Activated CD4-positive, CD25-positive, alpha-beta regulatory T cell treated with anti-CD3 and anti-CD28 coated beads, Interleukin-2, amount 50 U/mL, for 24 hours (primary cell): ENCODE results near the gene BACE1-AS.

ENCODE experiments used
- ATAC-seq, 2 donors: fragments of 150-1000 bp; cut with Tn5 transposase; one replicate each; pipeline ENCODE4 v1.10.0; 2021; ENCODE audit warnings: mild to moderate bottlenecking in 1 of 2, moderate library complexity in 1 of 2

Gene BACE1-AS

DNA sequence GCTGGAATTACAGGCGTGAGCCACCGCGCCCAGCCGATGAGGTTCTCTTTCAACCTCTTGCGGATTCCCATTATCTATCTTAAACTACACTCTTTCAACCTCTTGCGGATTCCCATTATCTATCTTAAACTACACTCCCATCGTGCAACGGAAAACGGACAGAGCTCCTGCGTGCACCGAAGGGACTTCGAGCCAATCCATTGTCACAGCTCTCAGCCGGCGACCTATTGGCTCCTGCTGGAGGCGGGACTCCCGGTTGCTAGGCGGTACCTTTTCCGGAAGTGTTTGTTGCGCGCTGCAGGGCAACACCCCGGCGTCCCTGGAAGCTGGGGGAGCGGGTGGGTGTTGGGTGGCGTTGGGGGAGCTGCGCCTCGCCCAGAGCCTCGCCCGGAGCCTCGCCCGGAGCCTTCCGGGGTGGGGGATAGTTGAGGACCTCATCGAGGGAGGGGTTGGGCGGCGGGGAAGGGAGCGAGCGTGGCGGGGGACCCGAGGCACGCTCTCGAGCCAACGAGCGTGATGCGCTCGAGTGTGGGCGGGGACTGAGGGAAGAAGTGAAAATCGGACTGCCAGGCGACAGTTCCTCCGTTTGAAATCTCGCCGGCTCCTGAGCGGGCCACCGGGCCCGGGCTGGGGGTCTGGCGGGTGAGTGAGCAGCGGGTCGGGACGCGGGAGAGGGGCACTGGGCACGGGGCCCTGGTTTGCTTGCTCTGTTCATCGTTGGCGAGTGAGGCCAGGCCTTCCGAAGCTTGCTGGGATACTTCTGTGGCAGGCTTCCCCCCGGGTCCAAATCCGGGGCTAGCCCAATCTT, 36.6 kb downstream of the BACE1-AS start, which contains the start of gene CEP164:
CEP164 (plus strand) TSS at position 288 of the 808 bp plus-strand sequence. CDS start 10,733 bp downstream, outside the sequence.
- ATAC-seq: peak; percentile 98

- peak in 1 of 2 donors; percentile 7 for ATAC-seq
Observed at GRCh38 chr11:117328375-117329010, 37.3 kb downstream of the BACE1-AS start.

- ATAC-seq: no peak
Observed at GRCh38 chr11:117332843-117333242, 41.7 kb downstream of the BACE1-AS start.

DNA sequence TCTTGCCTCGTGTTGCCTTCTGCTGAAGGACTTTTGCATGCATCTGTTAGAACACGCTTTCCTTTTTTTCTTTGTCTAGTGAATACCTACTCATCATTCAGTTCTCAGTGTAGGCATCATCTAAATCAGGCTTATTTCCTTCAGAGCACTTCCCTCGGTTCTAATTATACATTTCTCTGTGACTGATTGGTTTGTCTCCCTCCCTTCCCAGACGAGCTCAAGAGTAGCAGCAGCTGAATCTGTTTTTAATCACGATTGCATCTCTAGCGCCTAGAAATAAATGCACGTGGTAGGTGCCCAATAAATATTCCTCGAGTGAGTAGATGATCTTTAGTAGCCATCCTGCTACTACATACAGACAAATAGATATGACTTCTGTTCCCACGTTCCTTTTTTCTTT, 42.8 kb downstream of the BACE1-AS start:
- no peak for ATAC-seq

GRCh38 chr11:117334896-117335295, 43.8 kb downstream of the BACE1-AS start:
- ATAC-seq: no peak

- ATAC-seq: no peak
Observed at GRCh38 chr11:117335399-117335798, 44.3 kb downstream of the BACE1-AS start.

DNA sequence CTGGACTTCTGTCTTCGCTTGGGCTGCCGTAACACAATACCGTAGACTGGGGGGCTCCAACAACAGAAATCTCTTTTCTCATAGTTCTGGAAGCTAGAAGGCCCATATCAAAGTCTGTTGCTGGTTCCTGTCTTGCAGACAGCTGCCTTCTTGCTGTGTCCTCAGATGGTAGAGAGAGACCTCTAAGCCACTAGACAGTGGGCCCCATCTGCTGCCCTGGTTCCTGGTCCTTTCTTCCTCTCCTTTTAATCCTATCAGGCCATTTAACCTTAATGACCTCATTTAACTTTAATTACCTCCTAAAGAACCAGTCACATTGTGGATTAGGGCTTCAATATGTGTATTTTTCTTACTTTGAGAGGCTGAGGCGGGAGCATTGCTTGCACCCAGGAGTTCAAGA, 45.9 kb downstream of the BACE1-AS start:
- no peak for ATAC-seq
